Measurements from ENCODE around the gene CALN1. TPM values are rescaled to one million over a fixed set of nuclear protein-coding genes. Genes with fewer than 3 reads are reported as not detected.

The CALN1 gene
- total RNA-seq, 2 donors from 2014 or later: 0.52 to 1.6 TPM

DNA sequence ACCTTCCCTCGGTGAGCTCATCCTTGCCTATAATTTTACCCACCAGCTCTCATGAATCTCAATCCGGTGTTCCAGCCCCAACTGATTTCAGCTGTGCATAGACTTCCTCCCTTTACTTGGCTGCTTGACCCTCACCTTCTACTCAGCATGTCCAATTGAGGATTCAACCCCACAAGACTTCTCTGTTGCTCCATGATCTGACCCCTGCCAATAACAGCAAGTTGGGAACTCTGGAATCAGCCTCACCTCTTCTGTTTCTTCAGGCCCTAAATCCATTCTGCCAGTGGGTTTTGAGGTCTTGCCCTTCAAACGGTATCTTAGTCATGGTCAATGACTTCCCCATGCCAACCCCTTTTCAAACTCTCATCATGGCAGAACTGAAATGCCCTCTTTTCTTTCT is 390.4 kb downstream of the CALN1 start:
- no peak for TF ChIP-seq POLR2A (IDR thresholded peaks at IDR 0.05)
- TF ChIP-seq, protein P1, sequence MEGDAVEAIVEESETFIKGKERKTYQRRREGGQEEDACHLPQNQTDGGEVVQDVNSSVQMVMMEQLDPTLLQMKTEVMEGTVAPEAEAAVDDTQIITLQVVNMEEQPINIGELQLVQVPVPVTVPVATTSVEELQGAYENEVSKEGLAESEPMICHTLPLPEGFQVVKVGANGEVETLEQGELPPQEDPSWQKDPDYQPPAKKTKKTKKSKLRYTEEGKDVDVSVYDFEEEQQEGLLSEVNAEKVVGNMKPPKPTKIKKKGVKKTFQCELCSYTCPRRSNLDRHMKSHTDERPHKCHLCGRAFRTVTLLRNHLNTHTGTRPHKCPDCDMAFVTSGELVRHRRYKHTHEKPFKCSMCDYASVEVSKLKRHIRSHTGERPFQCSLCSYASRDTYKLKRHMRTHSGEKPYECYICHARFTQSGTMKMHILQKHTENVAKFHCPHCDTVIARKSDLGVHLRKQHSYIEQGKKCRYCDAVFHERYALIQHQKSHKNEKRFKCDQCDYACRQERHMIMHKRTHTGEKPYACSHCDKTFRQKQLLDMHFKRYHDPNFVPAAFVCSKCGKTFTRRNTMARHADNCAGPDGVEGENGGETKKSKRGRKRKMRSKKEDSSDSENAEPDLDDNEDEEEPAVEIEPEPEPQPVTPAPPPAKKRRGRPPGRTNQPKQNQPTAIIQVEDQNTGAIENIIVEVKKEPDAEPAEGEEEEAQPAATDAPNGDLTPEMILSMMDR (IDR thresholded peaks at IDR 0.05): no peak
- H3K4me3 ChIP-seq: no peak overlapping the region
- DNase-seq (no peak), ATAC-seq (no peak)
- H3K36me3 ChIP-seq (replicated peaks in 1 of 2; ENCODE audit: insufficient read depth in 1 of 2, low read depth in 2 of 2): no peaks in the 10 kb centered on the region
- no peaks in the 10 kb centered on the region for H3K9me3 ChIP-seq
- 56 to 82% methylated on average over 3 of the region's 3 CpGs for WGBS, 2 donors
- no peaks in the 10 kb centered on the region for H3K27me3 ChIP-seq
- H3K27ac ChIP-seq: no peak overlapping the region
- intact Hi-C loops (cut with DNase I): no loop called here
- H3K4me1 ChIP-seq: no peaks in the 10 kb centered on the region

DNA sequence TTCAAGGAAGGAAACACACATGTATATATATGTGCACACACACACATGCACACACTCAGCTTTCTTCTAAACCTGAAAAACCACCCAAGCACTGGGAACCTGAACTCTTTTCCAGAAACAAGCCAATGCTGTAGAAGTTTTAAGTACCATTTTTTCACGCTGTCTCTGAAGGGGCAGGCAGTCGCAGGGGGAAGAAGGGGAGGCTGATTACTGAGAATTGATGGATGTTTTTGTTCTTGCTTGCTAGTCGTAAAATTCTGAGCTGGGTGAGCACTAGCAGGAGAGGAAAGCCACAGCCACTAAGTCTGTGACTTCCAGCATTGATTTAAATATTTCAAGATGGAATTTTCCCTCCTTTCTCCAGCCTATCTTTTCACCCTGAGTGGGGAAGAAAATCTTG is 391.8 kb downstream of the CALN1 start:
- ATAC-seq (no peak), DNase-seq (no peak)
- 47 to 63% methylated on average over 3 of the region's 3 CpGs for WGBS, 2 donors
- Histone ChIP-seq H3K4me1 (no peaks in the 10 kb centered on the region), H3K36me3 (replicated peaks in 1 of 2; ENCODE audit: insufficient read depth in 1 of 2, low read depth in 2 of 2) (no peaks in the 10 kb centered on the region), H3K9me3 (no peaks in the 10 kb centered on the region), H3K27ac (no peak overlapping the region), H3K4me3 (no peak overlapping the region), H3K27me3 (no peaks in the 10 kb centered on the region)
- intact Hi-C loops (cut with DNase I): no loop called here
- TF ChIP-seq, protein P1 (IDR thresholded peaks at IDR 0.05): no peak
- no peak for TF ChIP-seq POLR2A (IDR thresholded peaks at IDR 0.05)

DNA sequence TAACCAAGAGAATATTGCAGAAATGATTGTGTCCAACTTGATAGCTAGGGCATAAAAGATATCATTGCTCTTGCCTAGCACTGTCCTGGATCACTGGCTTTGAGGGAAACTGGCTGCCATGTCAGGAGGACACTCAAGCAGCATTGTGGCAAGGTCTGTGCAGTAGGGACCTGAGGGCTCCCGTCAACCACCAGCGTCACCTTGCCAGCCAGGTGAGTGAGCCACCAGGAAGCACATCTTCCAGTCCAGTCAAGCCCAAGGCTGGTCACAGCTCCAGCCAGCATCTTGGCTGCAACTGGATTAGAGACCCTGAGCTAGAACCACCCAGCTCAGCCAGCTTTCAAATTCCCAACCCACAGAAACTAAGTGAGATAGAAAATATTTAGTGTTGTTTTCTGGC is 392.7 kb downstream of the CALN1 start:
- Histone ChIP-seq H3K27ac (no peak overlapping the region), H3K27me3 (no peaks in the 10 kb centered on the region), H3K4me1 (no peaks in the 10 kb centered on the region), H3K36me3 (replicated peaks in 1 of 2; ENCODE audit: insufficient read depth in 1 of 2, low read depth in 2 of 2) (no peaks in the 10 kb centered on the region), H3K4me3 (no peak overlapping the region), H3K9me3 (no peaks in the 10 kb centered on the region)
- TF ChIP-seq, protein P1 (IDR thresholded peaks at IDR 0.05): no peak
- no peak for TF ChIP-seq POLR2A (IDR thresholded peaks at IDR 0.05)
- 92% methylated on average over 2 of the region's 2 CpGs; no CpG with 5 or more reads in 1 of the 2 donors for WGBS, 2 donors
- DNase-seq: no peak
- no peak for ATAC-seq
- intact Hi-C loops (cut with DNase I): no loop called here

DNA sequence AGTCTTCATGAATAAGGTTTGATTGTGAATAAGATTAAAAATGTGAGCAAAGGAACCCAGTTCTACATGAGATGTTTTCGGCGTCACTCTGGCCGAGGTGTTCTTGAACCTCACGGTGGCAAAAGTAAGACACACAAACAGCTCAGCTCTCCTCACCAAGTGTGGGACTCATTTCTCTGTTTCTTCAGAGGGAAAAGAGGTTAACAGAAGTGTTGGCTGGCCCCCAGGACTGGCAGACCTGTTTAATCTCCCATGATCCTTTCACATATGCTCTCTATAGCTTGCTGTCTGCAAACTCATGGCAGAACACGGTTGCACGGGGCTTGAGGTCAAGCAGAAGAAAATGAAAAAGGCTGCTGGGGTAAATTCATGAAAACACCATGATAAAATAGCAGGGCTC is 394.4 kb downstream of the CALN1 start:
- Histone ChIP-seq H3K4me3 (no peak overlapping the region), H3K27ac (no peak overlapping the region), H3K9me3 (no peaks in the 10 kb centered on the region), H3K27me3 (no peaks in the 10 kb centered on the region), H3K36me3 (replicated peaks in 1 of 2; ENCODE audit: insufficient read depth in 1 of 2, low read depth in 2 of 2) (no peaks in the 10 kb centered on the region), H3K4me1 (no peaks in the 10 kb centered on the region)
- TF ChIP-seq, protein P1 (IDR thresholded peaks at IDR 0.05): no peak
- TF ChIP-seq POLR2A (IDR thresholded peaks at IDR 0.05): no peak
- 64 to 76% methylated on average over 6 of the region's 6 CpGs for WGBS, 2 donors
- ATAC-seq: no peak
- no peak for DNase-seq
- intact Hi-C loops (cut with DNase I): no loop called here

DNA sequence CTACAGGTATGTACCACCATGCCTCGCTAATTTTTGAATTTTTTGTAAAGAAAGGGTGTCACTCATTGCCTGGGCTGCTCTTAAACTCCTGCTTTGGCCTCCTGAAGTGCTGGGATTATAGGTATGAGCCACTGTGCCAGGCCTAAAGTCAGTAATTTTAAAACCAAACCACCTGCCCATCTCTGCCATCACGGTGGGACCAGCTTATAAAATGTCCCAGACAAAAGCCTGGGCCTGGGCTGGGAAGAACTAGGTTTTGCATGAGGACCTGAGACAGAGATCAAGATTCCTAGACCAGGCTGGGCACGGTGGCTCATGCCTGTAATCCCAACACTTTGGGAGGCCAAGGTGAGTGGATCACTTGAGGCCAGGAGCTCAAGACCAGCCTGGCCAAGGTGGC is 395.6 kb downstream of the CALN1 start:
- no peaks in the 10 kb centered on the region for H3K27me3 ChIP-seq
- WGBS, 2 donors: 80 to 85% methylated on average over 2 to 3 of the region's 3 CpGs
- ATAC-seq: no peak
- no peak overlapping the region for H3K27ac ChIP-seq
- intact Hi-C loops (cut with DNase I): no loop called here
- TF ChIP-seq, protein P1 (IDR thresholded peaks at IDR 0.05): no peak
- TF ChIP-seq POLR2A (IDR thresholded peaks at IDR 0.05): no peak
- no peaks in the 10 kb centered on the region for H3K36me3 ChIP-seq (replicated peaks in 1 of 2; ENCODE audit: insufficient read depth in 1 of 2, low read depth in 2 of 2)
- H3K4me1 ChIP-seq: no peaks in the 10 kb centered on the region
- H3K4me3 ChIP-seq: no peak overlapping the region
- no peak for DNase-seq
- no peaks in the 10 kb centered on the region for H3K9me3 ChIP-seq
